ENCODE measurements around the gene PRICKLE1. TPM values are rescaled to one million over a fixed set of nuclear protein-coding genes. Genes with fewer than 3 reads are reported as not detected.

PRICKLE1 gene
- polyA plus RNA-seq, 1 donor (not counting 4 experiments of a cell fraction or from before 2014, with no cell fraction given) = 3.5 TPM

- no peak for FAIRE-seq
- H4K20me1 ChIP-seq (ENCODE audit: control insufficient read depth, extremely low read depth, insufficient read depth, low read length) = no peaks in the 10 kb centered on the region
- no peak overlapping the region for H3K9ac ChIP-seq (ENCODE audit: control insufficient read depth, extremely low read depth, insufficient read depth, low read length)
- no peak overlapping the region for H3K4me3 ChIP-seq (ENCODE audit: control insufficient read depth in 2 of 3, extremely low read depth in 1 of 3, insufficient read depth in 2 of 3, low read depth in 1 of 3, low read length in 3 of 3)
- H3K27me3 ChIP-seq (ENCODE audit: control insufficient read depth, extremely low read depth, insufficient read depth, low read length) = no peaks in the 10 kb centered on the region
- no peak overlapping the region for H3K4me2 ChIP-seq (ENCODE audit: control insufficient read depth, extremely low read depth, insufficient read depth, low read depth, low read length)
- peaks cover 3 to 14% of the 10 kb centered on the region in 2 experiments for H3K36me3 ChIP-seq (ENCODE audit: control insufficient read depth in 2 of 2, extremely low read depth in 1 of 2, insufficient read depth in 2 of 2, low read length in 2 of 2)
- no peaks in the 10 kb centered on the region for H3K9me1 ChIP-seq (ENCODE audit: control insufficient read depth, extremely low read depth, insufficient read depth, low read length)
- no peaks in the 10 kb centered on the region for H3K79me2 ChIP-seq (ENCODE audit: control insufficient read depth, insufficient read depth, low read length)
- H3K27ac ChIP-seq (ENCODE audit: control insufficient read depth, insufficient read depth, low read length) = no peak overlapping the region
- peaks cover 13% of the 10 kb centered on the region for H3K4me1 ChIP-seq (ENCODE audit: control insufficient read depth, extremely low read depth, insufficient read depth, low read length)
- no peaks in the 10 kb centered on the region for H3K9me3 ChIP-seq (ENCODE audit: control insufficient read depth, low read depth, low read length)
- dilution Hi-C loops (cut with MboI; ENCODE audit: extremely low pct_ligation_motif_present, low sequenced_read_pairs) = no loop called here
- no peak for TF ChIP-seq EZH2 (IDR thresholded peaks at IDR 0.05; ENCODE audit: low read length)
- no peak for TF ChIP-seq CTCF (optimal IDR thresholded peaks at IDR 0.05 in 1 of 3, IDR thresholded peaks at IDR 0.05 in 1 of 3, conservative IDR thresholded peaks at IDR 0.05 in 1 of 3; ENCODE audit: extremely low read depth in 1 of 3, insufficient read depth in 2 of 3, low read length in 3 of 3)
- DNase-seq (ENCODE audit: low read depth, low spot score) = no peak
- H2AFZ ChIP-seq (ENCODE audit: control insufficient read depth, low read length) = no peak overlapping the region
Observed at GRCh38 chr12:42468921-42469320, 120.6 kb downstream of the PRICKLE1 start.

GRCh38 chr12:42468341-42468821 lies 121.2 kb downstream of the PRICKLE1 start:
- no peak for DNase-seq (ENCODE audit: low read depth, low spot score)
- H3K79me2 ChIP-seq (ENCODE audit: control insufficient read depth, insufficient read depth, low read length) = no peaks in the 10 kb centered on the region
- dilution Hi-C loops (cut with MboI; ENCODE audit: extremely low pct_ligation_motif_present, low sequenced_read_pairs) = no loop called here
- H3K9me3 ChIP-seq (ENCODE audit: control insufficient read depth, low read depth, low read length) = no peaks in the 10 kb centered on the region
- no peaks in the 10 kb centered on the region for H3K9me1 ChIP-seq (ENCODE audit: control insufficient read depth, extremely low read depth, insufficient read depth, low read length)
- no peak overlapping the region for H3K27ac ChIP-seq (ENCODE audit: control insufficient read depth, insufficient read depth, low read length)
- no peaks in the 10 kb centered on the region for H3K27me3 ChIP-seq (ENCODE audit: control insufficient read depth, extremely low read depth, insufficient read depth, low read length)
- H3K4me3 ChIP-seq (ENCODE audit: control insufficient read depth in 2 of 3, extremely low read depth in 1 of 3, insufficient read depth in 2 of 3, low read depth in 1 of 3, low read length in 3 of 3) = no peak overlapping the region
- no peaks in the 10 kb centered on the region for H4K20me1 ChIP-seq (ENCODE audit: control insufficient read depth, extremely low read depth, insufficient read depth, low read length)
- H3K4me1 ChIP-seq (ENCODE audit: control insufficient read depth, extremely low read depth, insufficient read depth, low read length) = peaks cover 8% of the 10 kb centered on the region
- no peak for FAIRE-seq
- H2AFZ ChIP-seq (ENCODE audit: control insufficient read depth, low read length) = no peak overlapping the region
- no peak overlapping the region for H3K4me2 ChIP-seq (ENCODE audit: control insufficient read depth, extremely low read depth, insufficient read depth, low read depth, low read length)
- TF ChIP-seq EZH2 (IDR thresholded peaks at IDR 0.05; ENCODE audit: low read length) (no peak), CTCF (optimal IDR thresholded peaks at IDR 0.05 in 1 of 3, IDR thresholded peaks at IDR 0.05 in 1 of 3, conservative IDR thresholded peaks at IDR 0.05 in 1 of 3; ENCODE audit: extremely low read depth in 1 of 3, insufficient read depth in 2 of 3, low read length in 3 of 3) (no peak)
- H3K9ac ChIP-seq (ENCODE audit: control insufficient read depth, extremely low read depth, insufficient read depth, low read length) = no peak overlapping the region
- peaks cover 6 to 14% of the 10 kb centered on the region in 2 experiments for H3K36me3 ChIP-seq (ENCODE audit: control insufficient read depth in 2 of 2, extremely low read depth in 1 of 2, insufficient read depth in 2 of 2, low read length in 2 of 2)
